PC-3 (cell line): ENCODE measurements around the gene TP63. TPM values are rescaled to one million over a fixed set of nuclear protein-coding genes. Genes with fewer than 3 reads are reported as not detected.

Experiments
- ATAC-seq: fragments of 200-7000 bp; cut with Tn5 transposase; 2 replicates; pipeline ENCODE4 v1.9.1; 2020; ENCODE audit warnings: mild to moderate bottlenecking, moderate library complexity
- BruUV-seq: library from RNA; stranded (reverse); fragments of 400-500 nt; replicated peaks from 2 replicates; lab custom pipeline; 2021; lab: Mats Ljungman, UMichigan
- CTCF ChIA-PET: fragments of 300-600 bp; sonication (Branson Sonifier 250); formaldehyde crosslinking; loops from one replicate; lab custom pipeline; 2022; ENCODE audit warnings: antibody characterized with exemption; lab: Charles Lee
- POLR2A ChIA-PET: fragments of 300-600 bp; sonication (Branson Sonifier 250); formaldehyde crosslinking; loops from one replicate; lab custom pipeline; 2022; ENCODE audit warnings: antibody characterized with exemption; ENCODE audit not compliant: unreplicated experiment; lab: Charles Lee
- DNase-seq: peaks from one replicate; pipeline ENCODE4 v3.0.0-alpha.2; 2015
- H2AFZ ChIP-seq: fragments of 300-600 bp; sonication (generic); 2 replicates; pipeline ENCODE4 v1.6.0; 2016; ENCODE audit warnings: antibody characterized with exemption, low read length
- H3F3A ChIP-seq: fragments of 300-600 bp; sonication (generic); one replicate; pipeline ENCODE4 v1.6.0; 2017; ENCODE audit warnings: antibody characterized with exemption, low read length, control low read depth, mild to moderate bottlenecking; ENCODE audit not compliant: unreplicated experiment
- H3K27ac ChIP-seq: fragments of 300-600 bp; sonication (generic); 2 replicates; pipeline ENCODE4 v1.5.1; 2016; ENCODE audit warnings: mild to moderate bottlenecking, low read length
- H3K27me3 ChIP-seq: fragments of 300-600 bp; sonication (generic); 2 replicates; pipeline ENCODE4 v1.6.1; 2016; ENCODE audit warnings: low read length, mixed read lengths
- H3K36me3 ChIP-seq: fragments of 300-600 bp; sonication (generic); 2 replicates; pipeline ENCODE4 v1.6.1; 2016; ENCODE audit warnings: low read depth, mixed run types, low read length, mixed read lengths
- H3K4me1 ChIP-seq: fragments of 300-600 bp; sonication (generic); 2 replicates; pipeline ENCODE4 v1.5.1; 2016; ENCODE audit warnings: low read length; ENCODE audit not compliant: insufficient read depth
- H3K4me2 ChIP-seq: fragments of 300-600 bp; sonication (generic); 2 replicates; pipeline ENCODE4 v1.6.0; 2016; ENCODE audit warnings: low read length
- H3K4me3 ChIP-seq: fragments of 300-600 bp; sonication (generic); 2 replicates; pipeline ENCODE4 v1.5.1; 2016; ENCODE audit warnings: mild to moderate bottlenecking, low read length, mixed read lengths
- H3K79me2 ChIP-seq: fragments of 300-600 bp; sonication (generic); 2 replicates; pipeline ENCODE4 v1.6.1; 2017; ENCODE audit warnings: low read length, mixed read lengths
- H3K9ac ChIP-seq: fragments of 300-600 bp; sonication (generic); 2 replicates; pipeline ENCODE4 v1.6.0; 2016; ENCODE audit warnings: mild to moderate bottlenecking, low read length
- H3K9me2 ChIP-seq: fragments of 300-600 bp; sonication (generic); replicated peaks from 2 replicates; pipeline ENCODE4 v1.6.1; 2016; ENCODE audit warnings: mixed run types, low read length, mixed read lengths
- H3K9me3 ChIP-seq: fragments of 300-600 bp; sonication (generic); 2 replicates; pipeline ENCODE4 v1.6.1; 2016; ENCODE audit warnings: low read length, mixed read lengths
- H4K20me1 ChIP-seq: fragments of 300-600 bp; sonication (generic); 2 replicates; pipeline ENCODE4 v1.6.1; 2016; ENCODE audit warnings: low read length, mixed read lengths
- EZH2 ChIP-seq: fragments of 300-600 bp; sonication (generic); IDR thresholded peaks from one replicate; pipeline ENCODE4 v1.6.1; 2017; ENCODE audit warnings: antibody characterized with exemption, mild to moderate bottlenecking, low read length; ENCODE audit not compliant: unreplicated experiment
- EZH2phosphoT487 ChIP-seq: fragments of 300-600 bp; sonication (generic); IDR thresholded peaks from 2 replicates; pipeline ENCODE4 v1.6.1; 2018; ENCODE audit warnings: mild to moderate bottlenecking, antibody characterized with exemption, low read length, borderline replicate concordance
- intact Hi-C: fragments of 100-400 bp; cut with micrococcal nuclease; formaldehyde crosslinking; loops from 2 replicates; pipeline ENCODE4 v1.9.0; 2023
- total RNA-seq: library from RNA; depleted of rRNA; stranded (reverse); fragments of >200 nt; gene quantifications from 2 replicates; pipeline ENCODE4 v1.2.3, GENCODE V29; 2014
- TF ChIP-seq, protein P1 (sequence below): fragments of 300-600 bp; sonication (generic); conservative IDR thresholded peaks from 2 replicates; pipeline ENCODE4 v1.5.1; 2017; ENCODE audit warnings: antibody characterized with exemption, low read depth, mild to moderate bottlenecking, low read length

The TP63 gene
- total RNA-seq, 1 experiment from 2014 or later: 0.29 TPM

DNA sequence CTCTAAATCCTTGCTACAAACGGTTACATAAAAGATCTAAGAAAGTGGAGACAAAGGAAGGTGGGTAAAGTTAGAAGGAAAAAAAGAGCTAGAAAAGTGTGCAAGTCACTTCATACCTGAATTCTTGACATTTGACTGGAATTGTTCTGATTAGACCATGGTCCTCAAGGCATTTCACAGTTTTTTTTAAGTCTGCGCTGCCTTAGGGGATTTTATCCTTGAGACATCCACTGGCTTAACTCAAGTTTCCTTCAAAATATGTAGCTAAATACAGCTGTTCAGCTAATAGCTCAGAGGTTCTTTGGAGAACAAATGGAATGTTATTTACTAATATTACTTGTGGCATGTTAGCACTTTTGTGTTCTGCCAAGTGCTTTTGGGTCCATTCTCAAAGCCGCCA is 236.9 kb downstream of the TP63 start:
- TF ChIP-seq EZH2 (no peak), EZH2phosphoT487 (no peak)
- TF ChIP-seq, protein P1, sequence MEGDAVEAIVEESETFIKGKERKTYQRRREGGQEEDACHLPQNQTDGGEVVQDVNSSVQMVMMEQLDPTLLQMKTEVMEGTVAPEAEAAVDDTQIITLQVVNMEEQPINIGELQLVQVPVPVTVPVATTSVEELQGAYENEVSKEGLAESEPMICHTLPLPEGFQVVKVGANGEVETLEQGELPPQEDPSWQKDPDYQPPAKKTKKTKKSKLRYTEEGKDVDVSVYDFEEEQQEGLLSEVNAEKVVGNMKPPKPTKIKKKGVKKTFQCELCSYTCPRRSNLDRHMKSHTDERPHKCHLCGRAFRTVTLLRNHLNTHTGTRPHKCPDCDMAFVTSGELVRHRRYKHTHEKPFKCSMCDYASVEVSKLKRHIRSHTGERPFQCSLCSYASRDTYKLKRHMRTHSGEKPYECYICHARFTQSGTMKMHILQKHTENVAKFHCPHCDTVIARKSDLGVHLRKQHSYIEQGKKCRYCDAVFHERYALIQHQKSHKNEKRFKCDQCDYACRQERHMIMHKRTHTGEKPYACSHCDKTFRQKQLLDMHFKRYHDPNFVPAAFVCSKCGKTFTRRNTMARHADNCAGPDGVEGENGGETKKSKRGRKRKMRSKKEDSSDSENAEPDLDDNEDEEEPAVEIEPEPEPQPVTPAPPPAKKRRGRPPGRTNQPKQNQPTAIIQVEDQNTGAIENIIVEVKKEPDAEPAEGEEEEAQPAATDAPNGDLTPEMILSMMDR: no peak
- ATAC-seq (no peak), DNase-seq (no peak)
- no peaks in the 10 kb centered on the region for H3K9me3 ChIP-seq
- no peak overlapping the region for H2AFZ ChIP-seq
- H3F3A ChIP-seq: no peaks in the 10 kb centered on the region
- no peaks in the 10 kb centered on the region for H3K36me3 ChIP-seq
- no peak overlapping the region for H3K27ac ChIP-seq
- H3K4me2 ChIP-seq: no peak overlapping the region
- POLR2A ChIA-PET: no interaction called here
- H4K20me1 ChIP-seq: no peaks in the 10 kb centered on the region
- no peak overlapping the region for H3K4me3 ChIP-seq
- no TSS peak for BruUV-seq
- no peaks in the 10 kb centered on the region for H3K4me1 ChIP-seq
- H3K79me2 ChIP-seq: no peaks in the 10 kb centered on the region
- CTCF ChIA-PET: no interaction called here
- H3K9ac ChIP-seq: no peak overlapping the region
- no peaks in the 10 kb centered on the region for H3K27me3 ChIP-seq
- no peaks in the 10 kb centered on the region for H3K9me2 ChIP-seq
- intact Hi-C loops: no loop called here

DNA sequence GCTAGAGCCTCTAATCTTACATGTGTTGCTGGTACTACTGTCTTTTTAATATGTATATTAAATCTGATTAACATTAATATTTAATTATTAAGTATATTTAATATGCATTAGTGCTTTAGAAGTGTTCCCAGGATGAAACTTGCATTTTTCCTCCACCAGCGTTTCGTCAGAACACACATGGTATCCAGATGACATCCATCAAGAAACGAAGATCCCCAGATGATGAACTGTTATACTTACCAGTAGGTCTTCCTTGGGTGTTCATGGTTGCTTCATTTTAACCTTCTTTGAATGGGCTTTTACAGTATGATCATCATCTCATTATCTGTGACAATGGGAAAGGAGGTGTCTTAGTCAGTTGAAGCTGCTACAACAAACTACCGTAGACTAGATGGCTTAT is 238.0 kb downstream of the TP63 start:
- Histone ChIP-seq H3K9me3 (no peaks in the 10 kb centered on the region), H3K9ac (no peak overlapping the region), H3K27ac (no peak overlapping the region), H3F3A (no peaks in the 10 kb centered on the region), H3K4me1 (no peaks in the 10 kb centered on the region), H3K4me2 (no peak overlapping the region), H2AFZ (no peak overlapping the region), H3K4me3 (no peak overlapping the region), H3K27me3 (no peaks in the 10 kb centered on the region), H4K20me1 (no peaks in the 10 kb centered on the region), H3K79me2 (no peaks in the 10 kb centered on the region), H3K9me2 (no peaks in the 10 kb centered on the region), H3K36me3 (no peaks in the 10 kb centered on the region)
- intact Hi-C loops: no loop called here
- no TSS peak for BruUV-seq
- ChIA-PET POLR2A (no interaction called here), CTCF (no interaction called here)
- no peak for DNase-seq
- no peak for ATAC-seq
- TF ChIP-seq EZH2 (no peak), EZH2phosphoT487 (no peak)
- TF ChIP-seq, protein P1: no peak

DNA sequence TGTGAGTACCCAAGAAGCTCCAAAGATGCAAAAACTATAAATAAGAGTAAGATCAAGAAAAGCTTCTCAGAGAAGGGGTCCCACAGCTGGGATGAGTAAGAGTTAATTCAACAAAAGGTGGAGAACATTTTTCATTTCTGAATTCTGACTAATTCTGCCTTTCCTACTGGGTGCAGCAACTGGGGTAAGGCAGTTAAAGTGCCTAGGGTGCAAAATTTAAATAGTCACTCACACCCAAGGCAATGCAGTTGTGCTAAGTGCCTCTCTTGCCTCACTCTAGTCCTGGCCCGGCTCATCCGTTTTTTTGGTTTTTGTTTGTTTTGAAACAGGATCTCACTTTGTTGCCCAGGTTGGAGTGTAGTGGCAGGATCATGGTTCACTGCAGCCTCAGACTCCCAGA is 240.2 kb downstream of the TP63 start:
- POLR2A ChIA-PET: no interaction called here

More for the DNA sequence above, 240.2 kb downstream of the TP63 start:
- Histone ChIP-seq H3F3A (no peaks in the 10 kb centered on the region), H3K36me3 (no peaks in the 10 kb centered on the region), H3K79me2 (no peaks in the 10 kb centered on the region), H3K27ac (no peak overlapping the region), H4K20me1 (no peaks in the 10 kb centered on the region), H3K9ac (no peak overlapping the region), H2AFZ (no peak overlapping the region), H3K4me1 (no peaks in the 10 kb centered on the region), H3K9me3 (no peaks in the 10 kb centered on the region), H3K4me3 (no peak overlapping the region), H3K9me2 (no peaks in the 10 kb centered on the region), H3K4me2 (no peak overlapping the region), H3K27me3 (no peaks in the 10 kb centered on the region)
- TF ChIP-seq, protein P1: no peak
- TF ChIP-seq EZH2phosphoT487 (no peak), EZH2 (no peak)
- BruUV-seq: no TSS peak
- ATAC-seq (no peak), DNase-seq (no peak)
- CTCF ChIA-PET: no interaction called here
- intact Hi-C loops: no loop called here
